22Rv1 (cell line): ENCODE results near the gene MAP2.

Experiments used
- ZFX ChIP-seq: fragments of 450-650 bp; IDR thresholded peaks from 2 replicates; pipeline ENCODE4 v1.6.1; 2017; ENCODE audit warnings: antibody characterized with exemption, borderline replicate concordance
- TF ChIP-seq, protein P1 (sequence below): fragments of 450-650 bp; IDR thresholded peaks from 2 replicates; pipeline ENCODE4 v1.5.1; 2017; ENCODE audit warnings: mild to moderate bottlenecking

DNA sequence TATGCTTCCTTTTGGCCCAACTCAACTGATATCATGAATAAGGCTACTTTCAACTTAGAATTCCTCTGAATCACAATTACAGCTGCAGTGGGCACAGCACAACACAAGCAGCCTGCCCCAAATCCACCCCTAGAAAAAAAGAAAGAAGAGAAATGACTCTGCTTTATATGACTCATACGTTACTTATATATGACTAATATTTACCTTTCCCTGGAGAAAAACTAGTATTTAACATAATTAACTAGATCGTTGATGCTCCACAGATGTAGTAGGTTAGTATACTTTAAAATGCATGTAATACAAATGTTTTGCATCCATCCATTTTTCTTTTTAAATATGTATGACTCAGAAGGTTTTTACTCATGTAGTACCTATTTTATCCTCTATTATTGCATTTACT lies 214.5 kb downstream of the MAP2 start:
- TF ChIP-seq, protein P1, sequence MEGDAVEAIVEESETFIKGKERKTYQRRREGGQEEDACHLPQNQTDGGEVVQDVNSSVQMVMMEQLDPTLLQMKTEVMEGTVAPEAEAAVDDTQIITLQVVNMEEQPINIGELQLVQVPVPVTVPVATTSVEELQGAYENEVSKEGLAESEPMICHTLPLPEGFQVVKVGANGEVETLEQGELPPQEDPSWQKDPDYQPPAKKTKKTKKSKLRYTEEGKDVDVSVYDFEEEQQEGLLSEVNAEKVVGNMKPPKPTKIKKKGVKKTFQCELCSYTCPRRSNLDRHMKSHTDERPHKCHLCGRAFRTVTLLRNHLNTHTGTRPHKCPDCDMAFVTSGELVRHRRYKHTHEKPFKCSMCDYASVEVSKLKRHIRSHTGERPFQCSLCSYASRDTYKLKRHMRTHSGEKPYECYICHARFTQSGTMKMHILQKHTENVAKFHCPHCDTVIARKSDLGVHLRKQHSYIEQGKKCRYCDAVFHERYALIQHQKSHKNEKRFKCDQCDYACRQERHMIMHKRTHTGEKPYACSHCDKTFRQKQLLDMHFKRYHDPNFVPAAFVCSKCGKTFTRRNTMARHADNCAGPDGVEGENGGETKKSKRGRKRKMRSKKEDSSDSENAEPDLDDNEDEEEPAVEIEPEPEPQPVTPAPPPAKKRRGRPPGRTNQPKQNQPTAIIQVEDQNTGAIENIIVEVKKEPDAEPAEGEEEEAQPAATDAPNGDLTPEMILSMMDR: no peak
- TF ChIP-seq ZFX: no peak
